ENCODE data around the gene ADPRS.

The ADPRS gene

GRCh38 chr1:36088265-36088576 lies 471 bp upstream of the ADPRS start:
- DNase-seq = no peak

GRCh38 chr1:36089393-36090121 lies 865 bp downstream of the ADPRS start:
- DNase-seq = no peak

GRCh38 chr1:36091141-36091540 lies 2.4 kb downstream of the ADPRS start:
- DNase-seq = no peak

- DNase-seq = no peak
These were observed 3.0 kb downstream of the ADPRS start for GRCh38 chr1:36091698-36092097.

- DNase-seq = no peak
These were observed 3.6 kb downstream of the ADPRS start for GRCh38 chr1:36092166-36092797.

GRCh38 chr1:36092798-36093185 lies 4.1 kb downstream of the ADPRS start:
- DNase-seq = no peak

GRCh38 chr1:36093226-36093625 lies 4.5 kb downstream of the ADPRS start:
- no peak for DNase-seq

- no peak for DNase-seq
These were observed 5.2 kb downstream of the ADPRS start for GRCh38 chr1:36093929-36094328.

GRCh38 chr1:36094621-36095061 lies 5.9 kb downstream of the ADPRS start:
- no peak for DNase-seq

- DNase-seq = no peak
These were observed 7.2 kb downstream of the ADPRS start for GRCh38 chr1:36095760-36096405.

- no peak for DNase-seq
These were observed 8.1 kb downstream of the ADPRS start for GRCh38 chr1:36096500-36097432.

GRCh38 chr1:36097693-36098585 lies 9.2 kb downstream of the ADPRS start:
- DNase-seq = no peak

- DNase-seq = no peak
These were observed 10.1 kb downstream of the ADPRS start for GRCh38 chr1:36098650-36099365.

GRCh38 chr1:36099681-36100341 lies 11.1 kb downstream of the ADPRS start:
- peak; percentile 76 for DNase-seq

GRCh38 chr1:36100376-36100775 lies 11.7 kb downstream of the ADPRS start:
- DNase-seq = no peak

- no peak for DNase-seq
These were observed 12.9 kb downstream of the ADPRS start for GRCh38 chr1:36101546-36101945.

GRCh38 chr1:36106269-36106668 lies 17.6 kb downstream of the ADPRS start:
- no peak for DNase-seq

- no peak for DNase-seq
These were observed 18.7 kb downstream of the ADPRS start for GRCh38 chr1:36107394-36107793.

GRCh38 chr1:36108314-36108713 lies 19.6 kb downstream of the ADPRS start:
- no peak for DNase-seq

GRCh38 chr1:36109041-36109679 lies 20.5 kb downstream of the ADPRS start:
- DNase-seq = peak; percentile 29

Measured in activated naive CD4-positive, alpha-beta T cell treated with Interleukin-2 at 50 U/mL for 16 hours (primary cell).